H9 (cell line): Measurements from ENCODE around the gene FAM163B. TPM values are rescaled to one million over a fixed set of nuclear protein-coding genes. Genes with fewer than 3 reads are reported as not detected.

ENCODE experiments used
- DNase-seq: peaks from one replicate; pipeline ENCODE4 v3.0.0-alpha.2; 2017
- H2AFZ ChIP-seq: one replicate; pipeline ENCODE4 v1.6.1; 2013; ENCODE audit warnings: mild to moderate bottlenecking, low read length, control low read depth, moderate library complexity
- H2AK5ac ChIP-seq: 2 replicates; pipeline ENCODE4 v1.6.1; 2013; ENCODE audit warnings: low read length, control low read depth, mixed read lengths; ENCODE audit not compliant: insufficient read length
- H2BK120ac ChIP-seq: one replicate; pipeline ENCODE4 v1.6.1; 2013; ENCODE audit warnings: low read depth, mild to moderate bottlenecking, low read length, control low read depth, inconsistent platforms; ENCODE audit not compliant: poor library complexity, severe bottlenecking
- H2BK12ac ChIP-seq: 2 replicates; pipeline ENCODE4 v1.6.1; 2013; ENCODE audit warnings: low read length, control low read depth, mixed read lengths, low read depth; ENCODE audit not compliant: insufficient read length
- H2BK15ac ChIP-seq: 2 replicates; pipeline ENCODE4 v1.6.1; 2013; ENCODE audit warnings: low read depth, low read length, control low read depth
- H2BK20ac ChIP-seq: one replicate; pipeline ENCODE4 v1.6.1; 2013; ENCODE audit warnings: low read depth, mild to moderate bottlenecking, low read length, control low read depth, inconsistent platforms; ENCODE audit not compliant: poor library complexity, severe bottlenecking
- H2BK5ac ChIP-seq: 2 replicates; pipeline ENCODE4 v1.6.1; 2013; ENCODE audit warnings: low read length, control low read depth, mixed read lengths; ENCODE audit not compliant: insufficient read length
- H3K14ac ChIP-seq: 2 replicates; pipeline ENCODE4 v1.6.1; 2013; ENCODE audit warnings: low read length, control low read depth; ENCODE audit not compliant: insufficient read depth
- H3K18ac ChIP-seq: 2 replicates; pipeline ENCODE4 v1.6.1; 2013; ENCODE audit warnings: low read depth, mild to moderate bottlenecking, mixed read lengths, low read length, control low read depth; ENCODE audit not compliant: insufficient read length
- H3K23ac ChIP-seq: 2 replicates; pipeline ENCODE4 v1.6.1; 2013; ENCODE audit warnings: low read length, control low read depth, mixed read lengths, low read depth; ENCODE audit not compliant: insufficient read length
- H3K23me2 ChIP-seq: 2 replicates; pipeline ENCODE4 v1.6.1; 2013; ENCODE audit warnings: low read depth, mild to moderate bottlenecking, mixed read lengths, low read length, control low read depth; ENCODE audit not compliant: insufficient read length, poor library complexity, severe bottlenecking
- H3K27ac ChIP-seq: 2 replicates; pipeline ENCODE4 v1.5.1; 2013; ENCODE audit warnings: low read length, control low read depth, mixed read lengths, low read depth; ENCODE audit not compliant: insufficient read length
- H3K27me3 ChIP-seq: 2 replicates; pipeline ENCODE4 v1.6.1; 2013; ENCODE audit warnings: low read length, control low read depth, inconsistent platforms; ENCODE audit not compliant: insufficient read depth
- H3K4ac ChIP-seq: 2 replicates; pipeline ENCODE4 v1.6.1; 2013; ENCODE audit warnings: low read depth, mild to moderate bottlenecking, control low read depth, inconsistent platforms, low read length, moderate library complexity
- H3K4me1 ChIP-seq: 2 replicates; pipeline ENCODE4 v1.6.1; 2013; ENCODE audit warnings: low read length, control low read depth, inconsistent platforms; ENCODE audit not compliant: insufficient read depth
- H3K4me2 ChIP-seq: 2 replicates; pipeline ENCODE4 v1.6.1; 2013; ENCODE audit warnings: low read length, control low read depth, mixed read lengths; ENCODE audit not compliant: insufficient read length, insufficient read depth
- H3K56ac ChIP-seq: 2 replicates; pipeline ENCODE4 v1.6.1; 2013; ENCODE audit warnings: low read depth, mild to moderate bottlenecking, mixed read lengths, low read length, control low read depth; ENCODE audit not compliant: insufficient read length
- H3K79me1 ChIP-seq: 2 replicates; pipeline ENCODE4 v1.6.1; 2013; ENCODE audit warnings: low read depth, mild to moderate bottlenecking, moderate library complexity, low read length, control low read depth, inconsistent platforms; ENCODE audit not compliant: insufficient read depth, poor library complexity, severe bottlenecking
- H3K79me2 ChIP-seq: 2 replicates; pipeline ENCODE4 v1.6.1; 2013; ENCODE audit warnings: low read length, control low read depth, inconsistent platforms; ENCODE audit not compliant: insufficient read depth
- H3K9ac ChIP-seq: 2 replicates; pipeline ENCODE4 v1.6.1; 2013; ENCODE audit warnings: low read length, control low read depth, mixed read lengths; ENCODE audit not compliant: insufficient read length; ENCODE audit errors: extremely low read depth
- H3K9me3 ChIP-seq: one replicate; pipeline ENCODE4 v1.6.1; 2013; ENCODE audit warnings: low read depth, low read length, inconsistent platforms; ENCODE audit not compliant: control insufficient read depth
- H3T11ph ChIP-seq: one replicate; pipeline ENCODE4 v1.6.1; 2013; ENCODE audit warnings: mild to moderate bottlenecking, low read length, control low read depth, inconsistent platforms
- H4K20me1 ChIP-seq: one replicate; pipeline ENCODE4 v1.6.1; 2013; ENCODE audit not compliant: control insufficient read depth, insufficient read length, insufficient read depth
- H4K5ac ChIP-seq: 2 replicates; pipeline ENCODE4 v1.6.1; 2013; ENCODE audit warnings: low read depth, mild to moderate bottlenecking, mixed read lengths, low read length, control low read depth; ENCODE audit not compliant: insufficient read length
- H4K8ac ChIP-seq: replicated peaks from 2 replicates; pipeline ENCODE4 v1.6.1; 2013; ENCODE audit warnings: low read length, control low read depth, mixed read lengths, low read depth; ENCODE audit not compliant: insufficient read length
- H4K91ac ChIP-seq: 2 replicates; pipeline ENCODE4 v1.6.1; 2013; ENCODE audit warnings: low read depth, mild to moderate bottlenecking, moderate library complexity, mixed read lengths, low read length, control low read depth; ENCODE audit not compliant: insufficient read length
- H3K27ac Mint-ChIP-seq, 3 experiments: 2 replicates in 2 of 3; 3 replicates in 1 of 3; pipeline ENCODE4 v1.8.0; 2020 to 2021; ENCODE audit warnings: mixed read lengths in 3 of 3, mild to moderate bottlenecking in 1 of 3, moderate library complexity in 1 of 3
- H3K27me3 Mint-ChIP-seq: 2 replicates; pipeline ENCODE4 v1.8.0; 2021; ENCODE audit warnings: low read depth, mild to moderate bottlenecking, moderate library complexity, mixed read lengths
- H3K36me3 Mint-ChIP-seq, 3 experiments: 2 replicates in 2 of 3; 3 replicates in 1 of 3; pipeline ENCODE4 v1.8.0; 2020 to 2021; ENCODE audit warnings: low read depth in 3 of 3, mixed read lengths in 3 of 3; ENCODE audit not compliant: insufficient read depth in 1 of 3
- H3K4me1 Mint-ChIP-seq, 2 experiments: 2 replicates each; pipeline ENCODE4 v1.8.0; 2020; ENCODE audit warnings: mixed read lengths in 2 of 2
- H3K4me3 Mint-ChIP-seq, 2 experiments: 2 replicates in 1 of 2; 3 replicates in 1 of 2; pipeline ENCODE4 v1.8.0; 2020 to 2021; ENCODE audit warnings: mild to moderate bottlenecking in 2 of 2, mixed read lengths in 2 of 2, moderate library complexity in 1 of 2
- H3K9me3 Mint-ChIP-seq, 2 experiments: 2 replicates in 1 of 2; 3 replicates in 1 of 2; pipeline ENCODE4 v1.8.0; 2020; ENCODE audit warnings: mild to moderate bottlenecking in 2 of 2, mixed read lengths in 2 of 2, moderate library complexity in 1 of 2
- WGBS: extraction: QIAGEN DNeasy Blood & Tissue Kit; methylation state at CpG from one replicate; pipeline ENCODE4 v1.1.7; 2013; ENCODE audit warnings: missing lambda C conversion rate, low lambda C conversion rate, mixed read lengths; ENCODE audit not compliant: insufficient read length; ENCODE audit errors: extremely low coverage; 5-methylcytosine and 5-hydroxymethylcytosine counted together
- total RNA-seq: library from RNA; stranded (reverse); gene quantifications from 2 replicates; pipeline ENCODE4 v1.2.1, GENCODE V29; 2021
- TF ChIP-seq, protein P1 (sequence below): fragments of 200-600 bp; sonication (generic); conservative IDR thresholded peaks from 3 replicates; pipeline ENCODE4 v1.8.0; 2021; ENCODE audit warnings: antibody characterized with exemption, mild to moderate bottlenecking

The FAM163B gene
- total RNA-seq, 1 experiment from 2014 or later = 0.39 TPM

DNA sequence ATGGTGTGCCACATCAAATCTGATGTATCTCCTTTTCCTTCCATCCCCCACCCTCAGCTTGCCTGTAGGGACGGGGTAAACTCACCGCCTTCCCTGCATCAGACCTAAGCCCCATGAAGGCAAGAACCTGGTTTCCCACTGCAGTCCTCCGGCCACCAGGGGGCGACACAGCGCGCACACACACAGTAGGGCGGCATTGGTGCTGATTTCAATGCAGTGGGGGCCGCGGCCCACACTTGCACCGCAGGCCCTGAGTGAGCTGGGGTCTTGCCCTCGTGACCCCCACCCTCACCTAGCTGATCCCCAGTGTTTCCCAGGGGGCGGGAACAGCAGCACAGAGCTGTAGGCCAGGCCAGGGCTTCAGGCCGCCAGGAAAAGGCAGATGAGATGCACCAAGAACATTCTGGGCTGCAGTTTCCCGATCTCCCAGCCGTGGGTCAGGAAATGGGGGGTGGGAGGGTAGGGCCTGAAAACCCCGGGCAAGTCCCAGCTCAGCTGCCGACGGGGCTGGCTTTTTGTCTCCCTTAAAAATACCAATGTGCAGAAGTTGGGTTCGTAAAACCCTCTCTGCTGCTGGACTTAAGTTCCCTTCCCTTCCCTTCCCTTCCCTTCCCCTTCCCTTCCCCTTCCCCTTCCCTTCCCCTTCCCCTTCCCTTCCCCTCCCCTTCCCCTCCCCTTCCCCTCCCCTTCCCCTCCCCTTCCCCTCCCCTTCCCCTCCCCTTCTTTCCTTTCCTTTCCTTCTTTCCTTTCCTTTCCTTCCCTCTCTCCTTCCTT, 19.5 kb downstream of the FAM163B start:
- Histone ChIP-seq H3K27ac (no peak overlapping the region), H3K18ac (no peak overlapping the region), H2BK20ac (no peak overlapping the region), H2AFZ (no peak overlapping the region), H2BK12ac (no peak overlapping the region), H3K14ac (no peak overlapping the region), H3K4ac (no peak overlapping the region), H3K79me2 (no peaks in the 10 kb centered on the region), H2BK120ac (no peak overlapping the region), H3K9ac (no peak overlapping the region), H2BK5ac (no peak overlapping the region), H3K23ac (no peak overlapping the region), H3K23me2 (no peaks in the 10 kb centered on the region), H2AK5ac (no peak overlapping the region), H4K91ac (no peak overlapping the region), H4K20me1 (no peaks in the 10 kb centered on the region), H2BK15ac (no peak overlapping the region), H3K79me1 (no peaks in the 10 kb centered on the region), H4K8ac (no peak overlapping the region), H3K4me2 (no peak overlapping the region), H3K27me3 (no peaks in the 10 kb centered on the region), H3K9me3 (no peaks in the 10 kb centered on the region), H3T11ph (no peak overlapping the region), H3K56ac (no peak overlapping the region), H3K4me1 (no peaks in the 10 kb centered on the region), H4K5ac (no peak overlapping the region)
- no CpG with 5 or more reads among the region's 19 CpGs for WGBS
- TF ChIP-seq, protein P1, sequence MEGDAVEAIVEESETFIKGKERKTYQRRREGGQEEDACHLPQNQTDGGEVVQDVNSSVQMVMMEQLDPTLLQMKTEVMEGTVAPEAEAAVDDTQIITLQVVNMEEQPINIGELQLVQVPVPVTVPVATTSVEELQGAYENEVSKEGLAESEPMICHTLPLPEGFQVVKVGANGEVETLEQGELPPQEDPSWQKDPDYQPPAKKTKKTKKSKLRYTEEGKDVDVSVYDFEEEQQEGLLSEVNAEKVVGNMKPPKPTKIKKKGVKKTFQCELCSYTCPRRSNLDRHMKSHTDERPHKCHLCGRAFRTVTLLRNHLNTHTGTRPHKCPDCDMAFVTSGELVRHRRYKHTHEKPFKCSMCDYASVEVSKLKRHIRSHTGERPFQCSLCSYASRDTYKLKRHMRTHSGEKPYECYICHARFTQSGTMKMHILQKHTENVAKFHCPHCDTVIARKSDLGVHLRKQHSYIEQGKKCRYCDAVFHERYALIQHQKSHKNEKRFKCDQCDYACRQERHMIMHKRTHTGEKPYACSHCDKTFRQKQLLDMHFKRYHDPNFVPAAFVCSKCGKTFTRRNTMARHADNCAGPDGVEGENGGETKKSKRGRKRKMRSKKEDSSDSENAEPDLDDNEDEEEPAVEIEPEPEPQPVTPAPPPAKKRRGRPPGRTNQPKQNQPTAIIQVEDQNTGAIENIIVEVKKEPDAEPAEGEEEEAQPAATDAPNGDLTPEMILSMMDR = peak; percentile 95
- Mint-ChIP-seq H3K36me3 (peaks cover 0 to 2% (median 2%) of the 10 kb centered on the region in 3 experiments; a peak in 2 of 7 replicates), H3K9me3 (peaks cover 3 to 4% of the 10 kb centered on the region in 2 experiments), H3K27me3 (peaks cover 4% of the 10 kb centered on the region), H3K4me3 (no peak overlapping the region), H3K4me1 (peaks cover 13 to 18% of the 10 kb centered on the region in 2 experiments), H3K27ac (no peak overlapping the region)
- DNase-seq = peak; percentile 83
